Liver (tissue), 9 donors: ENCODE data around the gene AKNA. TPM values are rescaled to one million over a fixed set of nuclear protein-coding genes. Genes with fewer than 3 reads are reported as not detected.

Source experiments
- DNase-seq: peaks from one replicate; pipeline ENCODE4 v3.0.0-alpha.2; 2017; ENCODE audit warnings: low spot score
- H3K27ac ChIP-seq, 2 donors: one replicate each; pipeline ENCODE4 v1.7.0; 2013; ENCODE audit warnings: inconsistent platforms in 2 of 2, low read length in 2 of 2, control low read depth in 1 of 2, low read depth in 1 of 2, mild to moderate bottlenecking in 1 of 2
- H3K27me3 ChIP-seq, 4 donors: one replicate each; pipeline versions ENCODE4 v1.6.1 to v1.7.0; 2013; ENCODE audit warnings: low read length in 3 of 4, inconsistent platforms in 1 of 4, mild to moderate bottlenecking in 1 of 4, moderate library complexity in 1 of 4; ENCODE audit not compliant: control insufficient read depth in 4 of 4, insufficient read depth in 4 of 4
- H3K36me3 ChIP-seq, 4 donors: one replicate each; pipeline versions ENCODE4 v1.6.1 to v1.7.0; 2013; ENCODE audit warnings: low read length in 3 of 4, mild to moderate bottlenecking in 3 of 4, low read depth in 1 of 4, moderate library complexity in 1 of 4; ENCODE audit not compliant: control insufficient read depth in 4 of 4, insufficient read depth in 3 of 4
- H3K4me1 ChIP-seq, 4 donors: one replicate each; pipeline versions ENCODE4 v1.6.1 to v1.7.0; 2013; ENCODE audit warnings: low read length in 3 of 4, mild to moderate bottlenecking in 3 of 4, moderate library complexity in 1 of 4; ENCODE audit not compliant: control insufficient read depth in 4 of 4, insufficient read depth in 4 of 4
- H3K4me3 ChIP-seq, 3 donors: one replicate each; pipeline versions ENCODE4 v1.6.1 to v1.7.0; 2013; ENCODE audit warnings: low read length in 3 of 3, control low read depth in 1 of 3, low read depth in 1 of 3, mild to moderate bottlenecking in 1 of 3
- H3K9ac ChIP-seq, 2 donors: one replicate each; pipeline ENCODE4 v1.7.0; 2013; ENCODE audit warnings: low read length in 2 of 2, mild to moderate bottlenecking in 2 of 2, moderate library complexity in 2 of 2, control low read depth in 1 of 2, low read depth in 1 of 2
- H3K9me3 ChIP-seq, 4 donors: one replicate each; pipeline versions ENCODE4 v1.6.1 to v1.7.0; 2013; ENCODE audit warnings: low read length in 3 of 4; ENCODE audit not compliant: control insufficient read depth in 4 of 4
- ATF3 ChIP-seq: IDR thresholded peaks from 2 replicates; pipeline ENCODE4 v1.6.1; 2016; ENCODE audit warnings: antibody characterized with exemption
- EGR1 ChIP-seq, 2 donors: IDR thresholded peaks; 2 replicates each; pipeline ENCODE4 v1.6.1; 2016 to 2018; ENCODE audit warnings: antibody characterized with exemption in 2 of 2, low read depth in 2 of 2
- FOXA1 ChIP-seq: IDR thresholded peaks from 2 replicates; pipeline ENCODE4 v1.6.1; 2016; ENCODE audit warnings: antibody characterized with exemption
- HNF4A ChIP-seq, 2 donors: conservative IDR thresholded peaks; 2 replicates each; pipeline ENCODE4 v1.6.1; 2016; ENCODE audit warnings: antibody characterized with exemption in 2 of 2, mild to moderate bottlenecking in 2 of 2
- HNF4G ChIP-seq: IDR thresholded peaks from 2 replicates; pipeline ENCODE4 v1.6.1; 2016; ENCODE audit warnings: antibody characterized with exemption
- MAX ChIP-seq: IDR thresholded peaks from 2 replicates; pipeline ENCODE4 v1.6.1; 2016; ENCODE audit warnings: antibody characterized with exemption
- RAD21 ChIP-seq, 2 donors: IDR thresholded peaks; 2 replicates each; pipeline ENCODE4 v1.6.1; 2016; ENCODE audit warnings: antibody characterized with exemption in 2 of 2, mild to moderate bottlenecking in 2 of 2
- RXRA ChIP-seq, 2 donors: IDR thresholded peaks; 2 replicates each; pipeline ENCODE4 v1.6.1; 2017 to 2018; ENCODE audit warnings: antibody characterized with exemption in 2 of 2, mild to moderate bottlenecking in 1 of 2
- SP1 ChIP-seq: IDR thresholded peaks from 2 replicates; pipeline ENCODE4 v1.6.1; 2018; ENCODE audit warnings: antibody characterized with exemption, mild to moderate bottlenecking
- YY1 ChIP-seq: IDR thresholded peaks from 2 replicates; pipeline ENCODE4 v1.6.1; 2016; ENCODE audit warnings: antibody characterized with exemption, mild to moderate bottlenecking
- WGBS: extraction: QIAGEN DNeasy Blood & Tissue Kit; methylation state at CpG from one replicate; pipeline ENCODE4 v1.1.7; 2013; 5-methylcytosine and 5-hydroxymethylcytosine counted together
- polyA plus RNA-seq, 2 donors: library from polyadenylated mRNA; stranded (reverse) in 1 of 2; unstranded in 1 of 2; fragments of 200-250 nt in 1 of 2; fragments of >200 nt in 1 of 2; fragmentation: Nextera tagmentation in 1 of 2; extraction: Ambion mirVana in 1 of 2; gene quantifications; one replicate each; pipeline versions ENCODE4 v1.2.1 to v1.2.3, GENCODE V29; 2013 to 2015
- total RNA-seq, 2 donors: library from RNA; depleted of rRNA; stranded (reverse); fragments of >200 nt; gene quantifications; one replicate each; pipeline ENCODE4 v1.2.3, GENCODE V29; 2014
- TF ChIP-seq, protein P1 (sequence below): IDR thresholded peaks from 2 replicates; pipeline ENCODE4 v1.6.1; 2016; ENCODE audit warnings: antibody characterized with exemption, mild to moderate bottlenecking
- TF ChIP-seq, protein P2 (sequence below): fragments of 150-350 bp; IDR thresholded peaks from 2 replicates; pipeline ENCODE4 v1.5.1; 2017; ENCODE audit warnings: improper control_type of control experiment, low read depth, low read length; ENCODE audit not compliant: missing input control
- donor health status: healthy.
- donor health status: healthy.
- donor health status: healthy.
- donor health status: healthy.
- donor health status: healthy.

AKNA gene
- total and polyA plus RNA-seq, 4 donors, result 4.2 to 31.7 (median 6.9) TPM

GRCh38 chr9:114394523-114395333, 6.9 kb upstream of the AKNA start:
- TF ChIP-seq FOXA1, result no peak
- TF ChIP-seq, protein P1, sequence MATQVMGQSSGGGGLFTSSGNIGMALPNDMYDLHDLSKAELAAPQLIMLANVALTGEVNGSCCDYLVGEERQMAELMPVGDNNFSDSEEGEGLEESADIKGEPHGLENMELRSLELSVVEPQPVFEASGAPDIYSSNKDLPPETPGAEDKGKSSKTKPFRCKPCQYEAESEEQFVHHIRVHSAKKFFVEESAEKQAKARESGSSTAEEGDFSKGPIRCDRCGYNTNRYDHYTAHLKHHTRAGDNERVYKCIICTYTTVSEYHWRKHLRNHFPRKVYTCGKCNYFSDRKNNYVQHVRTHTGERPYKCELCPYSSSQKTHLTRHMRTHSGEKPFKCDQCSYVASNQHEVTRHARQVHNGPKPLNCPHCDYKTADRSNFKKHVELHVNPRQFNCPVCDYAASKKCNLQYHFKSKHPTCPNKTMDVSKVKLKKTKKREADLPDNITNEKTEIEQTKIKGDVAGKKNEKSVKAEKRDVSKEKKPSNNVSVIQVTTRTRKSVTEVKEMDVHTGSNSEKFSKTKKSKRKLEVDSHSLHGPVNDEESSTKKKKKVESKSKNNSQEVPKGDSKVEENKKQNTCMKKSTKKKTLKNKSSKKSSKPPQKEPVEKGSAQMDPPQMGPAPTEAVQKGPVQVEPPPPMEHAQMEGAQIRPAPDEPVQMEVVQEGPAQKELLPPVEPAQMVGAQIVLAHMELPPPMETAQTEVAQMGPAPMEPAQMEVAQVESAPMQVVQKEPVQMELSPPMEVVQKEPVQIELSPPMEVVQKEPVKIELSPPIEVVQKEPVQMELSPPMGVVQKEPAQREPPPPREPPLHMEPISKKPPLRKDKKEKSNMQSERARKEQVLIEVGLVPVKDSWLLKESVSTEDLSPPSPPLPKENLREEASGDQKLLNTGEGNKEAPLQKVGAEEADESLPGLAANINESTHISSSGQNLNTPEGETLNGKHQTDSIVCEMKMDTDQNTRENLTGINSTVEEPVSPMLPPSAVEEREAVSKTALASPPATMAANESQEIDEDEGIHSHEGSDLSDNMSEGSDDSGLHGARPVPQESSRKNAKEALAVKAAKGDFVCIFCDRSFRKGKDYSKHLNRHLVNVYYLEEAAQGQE, result no peak
- TF ChIP-seq HNF4A (conservative IDR thresholded peaks at IDR 0.05), result no peak
- TF ChIP-seq HNF4G, result no peak
- no peak for TF ChIP-seq RXRA (IDR thresholded peaks at IDR 0.05)
- TF ChIP-seq, protein P2, sequence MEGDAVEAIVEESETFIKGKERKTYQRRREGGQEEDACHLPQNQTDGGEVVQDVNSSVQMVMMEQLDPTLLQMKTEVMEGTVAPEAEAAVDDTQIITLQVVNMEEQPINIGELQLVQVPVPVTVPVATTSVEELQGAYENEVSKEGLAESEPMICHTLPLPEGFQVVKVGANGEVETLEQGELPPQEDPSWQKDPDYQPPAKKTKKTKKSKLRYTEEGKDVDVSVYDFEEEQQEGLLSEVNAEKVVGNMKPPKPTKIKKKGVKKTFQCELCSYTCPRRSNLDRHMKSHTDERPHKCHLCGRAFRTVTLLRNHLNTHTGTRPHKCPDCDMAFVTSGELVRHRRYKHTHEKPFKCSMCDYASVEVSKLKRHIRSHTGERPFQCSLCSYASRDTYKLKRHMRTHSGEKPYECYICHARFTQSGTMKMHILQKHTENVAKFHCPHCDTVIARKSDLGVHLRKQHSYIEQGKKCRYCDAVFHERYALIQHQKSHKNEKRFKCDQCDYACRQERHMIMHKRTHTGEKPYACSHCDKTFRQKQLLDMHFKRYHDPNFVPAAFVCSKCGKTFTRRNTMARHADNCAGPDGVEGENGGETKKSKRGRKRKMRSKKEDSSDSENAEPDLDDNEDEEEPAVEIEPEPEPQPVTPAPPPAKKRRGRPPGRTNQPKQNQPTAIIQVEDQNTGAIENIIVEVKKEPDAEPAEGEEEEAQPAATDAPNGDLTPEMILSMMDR, result no peak
- TF ChIP-seq YY1, result no peak
- Histone ChIP-seq H3K27ac (peak overlapping the region; percentile 52 to 61), H3K36me3 (no peaks in the 10 kb centered on the region), H3K4me3 (no peak overlapping the region), H3K4me1 (peaks cover 8 to 53% (median 42%) of the 10 kb centered on the region in 4 donors), H3K9me3 (no peaks in the 10 kb centered on the region), H3K27me3 (no peaks in the 10 kb centered on the region), H3K9ac (no peak overlapping the region)
- DNase-seq, result no peak
- 40% methylated on average over 7 of the region's 7 CpGs for WGBS

DNA sequence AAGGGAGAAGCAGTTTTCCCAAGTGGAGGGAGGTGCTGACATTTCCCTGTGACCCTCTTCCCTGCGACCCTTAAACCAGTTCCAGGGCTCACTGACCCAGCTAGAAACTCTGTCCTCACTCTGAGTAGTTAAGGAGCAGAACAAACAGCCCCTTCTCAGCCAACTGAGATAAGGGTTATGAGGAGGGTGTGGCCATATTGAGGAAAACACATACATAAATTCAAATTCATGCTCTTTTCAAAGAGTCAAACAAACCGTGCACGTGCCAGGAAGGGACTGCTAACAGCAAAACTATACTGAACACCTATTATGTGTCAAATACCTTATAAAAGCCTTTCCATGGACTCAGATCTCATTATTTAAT, 4.9 kb upstream of the AKNA start:
- WGBS, result 13% methylated on average over 3 of the region's 3 CpGs
- H3K9ac ChIP-seq, result no peak overlapping the region
- no peaks in the 10 kb centered on the region for H3K36me3 ChIP-seq
- no peak overlapping the region for H3K4me3 ChIP-seq
- no peak for DNase-seq
- H3K27ac ChIP-seq, result peak overlapping the region; percentile 69 to 78
- peaks cover 7 to 68% (median 47%) of the 10 kb centered on the region in 4 donors for H3K4me1 ChIP-seq
- no peaks in the 10 kb centered on the region for H3K27me3 ChIP-seq
- H3K9me3 ChIP-seq, result no peaks in the 10 kb centered on the region
- TF ChIP-seq SP1, result peak; percentile 43
- TF ChIP-seq MAX, result no peak
- peak in 1 of 2 donors; percentile 2 for TF ChIP-seq HNF4A (conservative IDR thresholded peaks at IDR 0.05)
- TF ChIP-seq ATF3, result no peak
- TF ChIP-seq RAD21 (IDR thresholded peaks at IDR 0.05), result peak in 1 of 2 donors; percentile 7
- TF ChIP-seq RXRA (IDR thresholded peaks at IDR 0.05), result peak; percentile 25 to 56
- peak; percentile 20 for TF ChIP-seq YY1
- no peak for TF ChIP-seq EGR1 (IDR thresholded peaks at IDR 0.05; ENCODE audit: low read depth in 2 of 2)
